ENCODE data around the gene ATXN7L1. TPM values are rescaled to one million over a fixed set of nuclear protein-coding genes. Genes with fewer than 3 reads are reported as not detected.

ATXN7L1 gene
- total and polyA plus RNA-seq, 2 of the 13 experiments (the other 11 are each of a cell fraction or from before 2014, with no cell fraction given): 4.1 to 7.8 TPM

DNA sequence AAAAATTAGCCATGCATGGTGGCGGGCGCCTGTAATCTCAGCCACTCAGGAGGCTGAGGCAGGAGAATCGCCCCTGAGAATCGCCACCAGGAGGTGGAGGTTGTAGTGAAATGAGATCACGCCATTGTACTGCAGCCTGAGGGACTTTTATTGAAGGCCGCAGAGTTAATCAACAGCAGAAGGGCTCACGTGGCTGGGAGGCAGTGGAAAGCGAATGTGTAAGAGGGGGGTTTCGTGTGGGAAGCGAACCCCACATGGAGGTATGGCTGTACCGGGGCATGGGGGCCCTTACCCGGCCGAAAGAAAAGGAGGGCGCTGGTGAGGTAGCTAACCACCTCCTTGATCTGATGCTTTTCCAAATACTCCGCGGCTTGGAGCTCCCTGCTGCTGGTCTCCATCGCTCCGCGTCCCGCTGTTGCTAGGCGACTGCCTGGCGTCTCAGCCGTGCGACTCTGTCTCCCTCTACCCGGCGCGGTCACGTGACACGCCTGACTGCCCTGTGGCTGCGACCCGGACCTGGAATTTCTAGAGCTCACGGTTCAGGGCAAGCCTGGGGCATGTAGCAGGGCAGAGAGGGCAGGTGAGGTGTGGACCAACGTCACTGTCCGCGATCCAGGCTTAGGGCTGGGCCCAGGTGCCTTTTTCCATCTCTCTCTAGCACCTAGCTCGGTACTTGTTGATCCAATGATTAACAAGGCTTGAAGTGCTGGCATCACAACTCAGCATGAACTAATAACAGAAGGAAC lies 295.2 kb downstream of the ATXN7L1 start, which contains the start of gene EFCAB10 (continued):
- TF ChIP-seq, protein P1, sequence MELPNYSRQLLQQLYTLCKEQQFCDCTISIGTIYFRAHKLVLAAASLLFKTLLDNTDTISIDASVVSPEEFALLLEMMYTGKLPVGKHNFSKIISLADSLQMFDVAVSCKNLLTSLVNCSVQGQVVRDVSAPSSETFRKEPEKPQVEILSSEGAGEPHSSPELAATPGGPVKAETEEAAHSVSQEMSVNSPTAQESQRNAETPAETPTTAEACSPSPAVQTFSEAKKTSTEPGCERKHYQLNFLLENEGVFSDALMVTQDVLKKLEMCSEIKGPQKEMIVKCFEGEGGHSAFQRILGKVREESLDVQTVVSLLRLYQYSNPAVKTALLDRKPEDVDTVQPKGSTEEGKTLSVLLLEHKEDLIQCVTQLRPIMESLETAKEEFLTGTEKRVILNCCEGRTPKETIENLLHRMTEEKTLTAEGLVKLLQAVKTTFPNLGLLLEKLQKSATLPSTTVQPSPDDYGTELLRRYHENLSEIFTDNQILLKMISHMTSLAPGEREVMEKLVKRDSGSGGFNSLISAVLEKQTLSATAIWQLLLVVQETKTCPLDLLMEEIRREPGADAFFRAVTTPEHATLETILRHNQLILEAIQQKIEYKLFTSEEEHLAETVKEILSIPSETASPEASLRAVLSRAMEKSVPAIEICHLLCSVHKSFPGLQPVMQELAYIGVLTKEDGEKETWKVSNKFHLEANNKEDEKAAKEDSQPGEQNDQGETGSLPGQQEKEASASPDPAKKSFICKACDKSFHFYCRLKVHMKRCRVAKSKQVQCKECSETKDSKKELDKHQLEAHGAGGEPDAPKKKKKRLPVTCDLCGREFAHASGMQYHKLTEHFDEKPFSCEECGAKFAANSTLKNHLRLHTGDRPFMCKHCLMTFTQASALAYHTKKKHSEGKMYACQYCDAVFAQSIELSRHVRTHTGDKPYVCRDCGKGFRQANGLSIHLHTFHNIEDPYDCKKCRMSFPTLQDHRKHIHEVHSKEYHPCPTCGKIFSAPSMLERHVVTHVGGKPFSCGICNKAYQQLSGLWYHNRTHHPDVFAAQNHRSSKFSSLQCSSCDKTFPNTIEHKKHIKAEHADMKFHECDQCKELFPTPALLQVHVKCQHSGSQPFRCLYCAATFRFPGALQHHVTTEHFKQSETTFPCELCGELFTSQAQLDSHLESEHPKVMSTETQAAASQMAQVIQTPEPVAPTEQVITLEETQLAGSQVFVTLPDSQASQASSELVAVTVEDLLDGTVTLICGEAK (IDR thresholded peaks at IDR 0.05): no peak
- TF ChIP-seq, protein P1 (CRISPR knock-in tag; IDR thresholded peaks at IDR 0.05): no peak
- no peak for TF ChIP-seq BRD4 (CRISPR knock-in tag; IDR thresholded peaks at IDR 0.05)
- TF ChIP-seq NR2C2 (CRISPR knock-in tag; IDR thresholded peaks at IDR 0.05; ENCODE audit: borderline replicate concordance): no peak
- no peak for TF ChIP-seq SP5 (CRISPR knock-in tag; IDR thresholded peaks at IDR 0.05; ENCODE audit: borderline replicate concordance, low read depth)
- TF ChIP-seq, protein P2, sequence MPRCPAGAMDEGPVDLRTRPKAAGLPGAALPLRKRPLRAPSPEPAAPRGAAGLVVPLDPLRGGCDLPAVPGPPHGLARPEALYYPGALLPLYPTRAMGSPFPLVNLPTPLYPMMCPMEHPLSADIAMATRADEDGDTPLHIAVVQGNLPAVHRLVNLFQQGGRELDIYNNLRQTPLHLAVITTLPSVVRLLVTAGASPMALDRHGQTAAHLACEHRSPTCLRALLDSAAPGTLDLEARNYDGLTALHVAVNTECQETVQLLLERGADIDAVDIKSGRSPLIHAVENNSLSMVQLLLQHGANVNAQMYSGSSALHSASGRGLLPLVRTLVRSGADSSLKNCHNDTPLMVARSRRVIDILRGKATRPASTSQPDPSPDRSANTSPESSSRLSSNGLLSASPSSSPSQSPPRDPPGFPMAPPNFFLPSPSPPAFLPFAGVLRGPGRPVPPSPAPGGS (CRISPR knock-in tag; IDR thresholded peaks at IDR 0.05): no peak; the same call in 1 of the 2 replicates
- no peak for TF ChIP-seq ZNF136 (CRISPR knock-in tag; IDR thresholded peaks at IDR 0.05; ENCODE audit: low read depth)
- no peak; the same call in 1 of the 2 replicates for TF ChIP-seq ZSCAN31 (CRISPR knock-in tag; IDR thresholded peaks at IDR 0.05; ENCODE audit: low read depth)
- no peak for TF ChIP-seq MIER2 (CRISPR knock-in tag; IDR thresholded peaks at IDR 0.05)
- TF ChIP-seq, protein P3, sequence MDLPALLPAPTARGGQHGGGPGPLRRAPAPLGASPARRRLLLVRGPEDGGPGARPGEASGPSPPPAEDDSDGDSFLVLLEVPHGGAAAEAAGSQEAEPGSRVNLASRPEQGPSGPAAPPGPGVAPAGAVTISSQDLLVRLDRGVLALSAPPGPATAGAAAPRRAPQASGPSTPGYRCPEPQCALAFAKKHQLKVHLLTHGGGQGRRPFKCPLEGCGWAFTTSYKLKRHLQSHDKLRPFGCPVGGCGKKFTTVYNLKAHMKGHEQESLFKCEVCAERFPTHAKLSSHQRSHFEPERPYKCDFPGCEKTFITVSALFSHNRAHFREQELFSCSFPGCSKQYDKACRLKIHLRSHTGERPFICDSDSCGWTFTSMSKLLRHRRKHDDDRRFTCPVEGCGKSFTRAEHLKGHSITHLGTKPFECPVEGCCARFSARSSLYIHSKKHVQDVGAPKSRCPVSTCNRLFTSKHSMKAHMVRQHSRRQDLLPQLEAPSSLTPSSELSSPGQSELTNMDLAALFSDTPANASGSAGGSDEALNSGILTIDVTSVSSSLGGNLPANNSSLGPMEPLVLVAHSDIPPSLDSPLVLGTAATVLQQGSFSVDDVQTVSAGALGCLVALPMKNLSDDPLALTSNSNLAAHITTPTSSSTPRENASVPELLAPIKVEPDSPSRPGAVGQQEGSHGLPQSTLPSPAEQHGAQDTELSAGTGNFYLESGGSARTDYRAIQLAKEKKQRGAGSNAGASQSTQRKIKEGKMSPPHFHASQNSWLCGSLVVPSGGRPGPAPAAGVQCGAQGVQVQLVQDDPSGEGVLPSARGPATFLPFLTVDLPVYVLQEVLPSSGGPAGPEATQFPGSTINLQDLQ (CRISPR knock-in tag; IDR thresholded peaks at IDR 0.05): no peak
- TF ChIP-seq, protein P4, sequence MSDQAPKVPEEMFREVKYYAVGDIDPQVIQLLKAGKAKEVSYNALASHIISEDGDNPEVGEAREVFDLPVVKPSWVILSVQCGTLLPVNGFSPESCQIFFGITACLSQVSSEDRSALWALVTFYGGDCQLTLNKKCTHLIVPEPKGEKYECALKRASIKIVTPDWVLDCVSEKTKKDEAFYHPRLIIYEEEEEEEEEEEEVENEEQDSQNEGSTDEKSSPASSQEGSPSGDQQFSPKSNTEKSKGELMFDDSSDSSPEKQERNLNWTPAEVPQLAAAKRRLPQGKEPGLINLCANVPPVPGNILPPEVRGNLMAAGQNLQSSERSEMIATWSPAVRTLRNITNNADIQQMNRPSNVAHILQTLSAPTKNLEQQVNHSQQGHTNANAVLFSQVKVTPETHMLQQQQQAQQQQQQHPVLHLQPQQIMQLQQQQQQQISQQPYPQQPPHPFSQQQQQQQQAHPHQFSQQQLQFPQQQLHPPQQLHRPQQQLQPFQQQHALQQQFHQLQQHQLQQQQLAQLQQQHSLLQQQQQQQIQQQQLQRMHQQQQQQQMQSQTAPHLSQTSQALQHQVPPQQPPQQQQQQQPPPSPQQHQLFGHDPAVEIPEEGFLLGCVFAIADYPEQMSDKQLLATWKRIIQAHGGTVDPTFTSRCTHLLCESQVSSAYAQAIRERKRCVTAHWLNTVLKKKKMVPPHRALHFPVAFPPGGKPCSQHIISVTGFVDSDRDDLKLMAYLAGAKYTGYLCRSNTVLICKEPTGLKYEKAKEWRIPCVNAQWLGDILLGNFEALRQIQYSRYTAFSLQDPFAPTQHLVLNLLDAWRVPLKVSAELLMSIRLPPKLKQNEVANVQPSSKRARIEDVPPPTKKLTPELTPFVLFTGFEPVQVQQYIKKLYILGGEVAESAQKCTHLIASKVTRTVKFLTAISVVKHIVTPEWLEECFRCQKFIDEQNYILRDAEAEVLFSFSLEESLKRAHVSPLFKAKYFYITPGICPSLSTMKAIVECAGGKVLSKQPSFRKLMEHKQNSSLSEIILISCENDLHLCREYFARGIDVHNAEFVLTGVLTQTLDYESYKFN (CRISPR knock-in tag; conservative IDR thresholded peaks at IDR 0.05): no peak
- TF ChIP-seq TEAD3 (CRISPR knock-in tag; optimal IDR thresholded peaks at IDR 0.05; ENCODE audit: borderline replicate concordance): peak; percentile 72
